Tibial artery (tissue), 4 donors: ENCODE measurements around the gene ZGPAT.

Experiments
- DNase-seq, 2 donors: peaks; one replicate each; pipeline ENCODE4 v3.0.0-alpha.2; 2019
- H3K27ac ChIP-seq, 2 donors: fragments of 200-600 bp; sonication (generic) in 1 of 2; 1 replicate in 1 of 2; 2 replicates in 1 of 2; pipeline ENCODE4 v1.5.1; 2018 to 2019; ENCODE audit warnings: mild to moderate bottlenecking in 1 of 2
- H3K27me3 ChIP-seq, 2 donors: fragments of 200-600 bp; sonication (generic) in 1 of 2; one replicate each; pipeline versions ENCODE4 v1.5.1 to v1.6.0; 2016 to 2019
- H3K36me3 ChIP-seq, 3 donors: fragments of 200-600 bp; sonication (generic) in 2 of 3; one replicate each; pipeline ENCODE4 v1.5.1; 2016 to 2019; ENCODE audit warnings: mild to moderate bottlenecking in 2 of 3
- H3K4me1 ChIP-seq, 4 donors: fragments of 200-600 bp; sonication (generic) in 2 of 4; 1 replicate in 3 of 4; 2 replicates in 1 of 4; pipeline ENCODE4 v1.5.1; 2016 to 2019
- H3K4me3 ChIP-seq, 2 donors: fragments of 200-600 bp; sonication (generic) in 1 of 2; 1 replicate in 1 of 2; 2 replicates in 1 of 2; pipeline ENCODE4 v1.5.1; 2018 to 2019; ENCODE audit warnings: mild to moderate bottlenecking in 2 of 2
- H3K9me3 ChIP-seq, 3 donors: fragments of 200-600 bp; sonication (generic) in 1 of 3; one replicate each; pipeline ENCODE4 v1.5.1; 2016 to 2019
- CTCF ChIP-seq, 2 experiments: fragments of 200-600 bp in 1 of 2; fragments of 450-650 bp in 1 of 2; IDR thresholded peaks; one replicate each; pipeline ENCODE4 v1.5.1; 2017 to 2019; ENCODE audit warnings: antibody characterized with exemption in 2 of 2, mild to moderate bottlenecking in 1 of 2, moderate library complexity in 1 of 2
- intact Hi-C: fragments of 100-400 bp; cut with DNase I; formaldehyde crosslinking; loops from one replicate; pipeline ENCODE4 v1.15.0; 2023; ENCODE audit warnings: low total_unique reads

Gene ZGPAT

GRCh38 chr20:63693083-63693732 lies 14.6 kb upstream of the ZGPAT start:
- TF ChIP-seq CTCF (IDR thresholded peaks at IDR 0.05) = no peak
- peak in 1 of 2 donors; percentile 65 for DNase-seq
- H3K4me1 ChIP-seq = peaks cover 0 to 30% (median 20%) of the 10 kb centered on the region in 4 donors
- H3K4me3 ChIP-seq = no peak overlapping the region
- intact Hi-C loops = no loop called here
- no peaks in the 10 kb centered on the region for H3K27me3 ChIP-seq
- H3K9me3 ChIP-seq = no peaks in the 10 kb centered on the region
- H3K36me3 ChIP-seq = peaks cover 0 to 34% (median 33%) of the 10 kb centered on the region in 3 donors
- no peak overlapping the region for H3K27ac ChIP-seq

GRCh38 chr20:63693733-63694583 lies 13.9 kb upstream of the ZGPAT start:
- DNase-seq = peak in 1 of 2 donors; percentile 64
- H3K27ac ChIP-seq = no peak overlapping the region
- H3K9me3 ChIP-seq = no peaks in the 10 kb centered on the region
- TF ChIP-seq CTCF (IDR thresholded peaks at IDR 0.05) = no peak
- peaks cover 0 to 35% (median 25%) of the 10 kb centered on the region in 4 donors for H3K4me1 ChIP-seq
- H3K36me3 ChIP-seq = peaks cover 0 to 35% (median 34%) of the 10 kb centered on the region in 3 donors
- no peaks in the 10 kb centered on the region for H3K27me3 ChIP-seq
- intact Hi-C loops = no loop called here
- H3K4me3 ChIP-seq = no peak overlapping the region

GRCh38 chr20:63694584-63695423 lies 13.0 kb upstream of the ZGPAT start:
- intact Hi-C loops = no loop called here
- peak in 1 of 2 donors; percentile 61 for DNase-seq
- Histone ChIP-seq H3K27ac (no peak overlapping the region), H3K4me1 (peaks cover 0 to 43% (median 32%) of the 10 kb centered on the region in 4 donors), H3K9me3 (no peaks in the 10 kb centered on the region), H3K27me3 (no peaks in the 10 kb centered on the region), H3K4me3 (no peak overlapping the region), H3K36me3 (peaks cover 0 to 40% (median 31%) of the 10 kb centered on the region in 3 donors)
- TF ChIP-seq CTCF (IDR thresholded peaks at IDR 0.05) = no peak

GRCh38 chr20:63695424-63696305 lies 12.2 kb upstream of the ZGPAT start:
- intact Hi-C loops = no loop called here
- Histone ChIP-seq H3K4me3 (no peak overlapping the region), H3K27me3 (no peaks in the 10 kb centered on the region), H3K36me3 (peaks cover 0 to 46% (median 33%) of the 10 kb centered on the region in 3 donors), H3K4me1 (peaks cover 0 to 43% (median 34%) of the 10 kb centered on the region in 4 donors), H3K27ac (no peak overlapping the region), H3K9me3 (no peaks in the 10 kb centered on the region)
- DNase-seq = peak in 1 of 2 donors; percentile 66
- TF ChIP-seq CTCF (IDR thresholded peaks at IDR 0.05) = no peak

GRCh38 chr20:63696306-63696627 lies 11.6 kb upstream of the ZGPAT start:
- Histone ChIP-seq H3K4me1 (peaks cover 0 to 43% (median 34%) of the 10 kb centered on the region in 4 donors), H3K27ac (no peak overlapping the region), H3K27me3 (no peaks in the 10 kb centered on the region), H3K36me3 (peaks cover 0 to 46% (median 39%) of the 10 kb centered on the region in 3 donors), H3K4me3 (peak overlapping the region in 1 of 2 donors; percentile 34), H3K9me3 (no peaks in the 10 kb centered on the region)
- intact Hi-C loops = no loop called here
- no peak for DNase-seq
- no peak for TF ChIP-seq CTCF (IDR thresholded peaks at IDR 0.05)
